ENCODE measurements around the gene KCNMA1.

KCNMA1 gene

GRCh38 chr10:77041636-77042258 lies 595.9 kb downstream of the KCNMA1 start:
- DNase-seq (ENCODE audit: low spot score), result no peak

- no peak for DNase-seq (ENCODE audit: low spot score)
Observed at GRCh38 chr10:77038407-77038806, 599.2 kb downstream of the KCNMA1 start.

GRCh38 chr10:77037735-77038403 lies 599.7 kb downstream of the KCNMA1 start:
- no peak for DNase-seq (ENCODE audit: low spot score)

GRCh38 chr10:77036993-77037734 lies 600.4 kb downstream of the KCNMA1 start:
- DNase-seq (ENCODE audit: low spot score), result no peak

GRCh38 chr10:77036276-77036675 lies 601.3 kb downstream of the KCNMA1 start:
- no peak for DNase-seq (ENCODE audit: low spot score)

GRCh38 chr10:77034795-77035194 lies 602.8 kb downstream of the KCNMA1 start:
- DNase-seq (ENCODE audit: low spot score), result no peak

GRCh38 chr10:77034240-77034639 lies 603.4 kb downstream of the KCNMA1 start:
- DNase-seq (ENCODE audit: low spot score), result no peak

GRCh38 chr10:77032188-77032570 lies 605.4 kb downstream of the KCNMA1 start:
- DNase-seq (ENCODE audit: low spot score), result no peak

- no peak for DNase-seq (ENCODE audit: low spot score)
Observed at GRCh38 chr10:77031531-77032187, 605.9 kb downstream of the KCNMA1 start.

- no peak for DNase-seq (ENCODE audit: low spot score)
Observed at GRCh38 chr10:77030974-77031373, 606.6 kb downstream of the KCNMA1 start.

GRCh38 chr10:77029777-77030717 lies 607.6 kb downstream of the KCNMA1 start:
- DNase-seq (ENCODE audit: low spot score), result no peak

- no peak for DNase-seq (ENCODE audit: low spot score)
Observed at GRCh38 chr10:77028042-77028441, 609.6 kb downstream of the KCNMA1 start.

GRCh38 chr10:77027576-77027975 lies 610.0 kb downstream of the KCNMA1 start:
- DNase-seq (ENCODE audit: low spot score), result no peak

- DNase-seq (ENCODE audit: low spot score), result no peak
Observed at GRCh38 chr10:77027141-77027540, 610.5 kb downstream of the KCNMA1 start.

GRCh38 chr10:77026148-77026547 lies 611.5 kb downstream of the KCNMA1 start:
- no peak for DNase-seq (ENCODE audit: low spot score)

GRCh38 chr10:77024461-77024860 lies 613.1 kb downstream of the KCNMA1 start:
- DNase-seq (ENCODE audit: low spot score), result no peak

GRCh38 chr10:77023396-77023795 lies 614.2 kb downstream of the KCNMA1 start:
- DNase-seq (ENCODE audit: low spot score), result no peak

GRCh38 chr10:77022671-77023070 lies 614.9 kb downstream of the KCNMA1 start:
- no peak for DNase-seq (ENCODE audit: low spot score)

- no peak for DNase-seq (ENCODE audit: low spot score)
Observed at GRCh38 chr10:77021966-77022490, 615.6 kb downstream of the KCNMA1 start.

GRCh38 chr10:77020426-77021040 lies 617.1 kb downstream of the KCNMA1 start:
- no peak for DNase-seq (ENCODE audit: low spot score)

GRCh38 chr10:77016855-77017254 lies 620.8 kb downstream of the KCNMA1 start:
- DNase-seq (ENCODE audit: low spot score), result no peak

Measured in GM03348 (cell line).